SH-SY5Y (cell line): ENCODE measurements around the gene ZNF540.

Source experiments
- GATA2 ChIP-seq: IDR thresholded peaks from 2 replicates; pipeline ENCODE4 v1.6.1; 2011; ENCODE audit warnings: mild to moderate bottlenecking, low read depth, low read length
- GATA3 ChIP-seq: IDR thresholded peaks from 2 replicates; pipeline ENCODE4 v1.6.1; 2011; ENCODE audit warnings: low read depth, mild to moderate bottlenecking, low read length, moderate library complexity

DNA sequence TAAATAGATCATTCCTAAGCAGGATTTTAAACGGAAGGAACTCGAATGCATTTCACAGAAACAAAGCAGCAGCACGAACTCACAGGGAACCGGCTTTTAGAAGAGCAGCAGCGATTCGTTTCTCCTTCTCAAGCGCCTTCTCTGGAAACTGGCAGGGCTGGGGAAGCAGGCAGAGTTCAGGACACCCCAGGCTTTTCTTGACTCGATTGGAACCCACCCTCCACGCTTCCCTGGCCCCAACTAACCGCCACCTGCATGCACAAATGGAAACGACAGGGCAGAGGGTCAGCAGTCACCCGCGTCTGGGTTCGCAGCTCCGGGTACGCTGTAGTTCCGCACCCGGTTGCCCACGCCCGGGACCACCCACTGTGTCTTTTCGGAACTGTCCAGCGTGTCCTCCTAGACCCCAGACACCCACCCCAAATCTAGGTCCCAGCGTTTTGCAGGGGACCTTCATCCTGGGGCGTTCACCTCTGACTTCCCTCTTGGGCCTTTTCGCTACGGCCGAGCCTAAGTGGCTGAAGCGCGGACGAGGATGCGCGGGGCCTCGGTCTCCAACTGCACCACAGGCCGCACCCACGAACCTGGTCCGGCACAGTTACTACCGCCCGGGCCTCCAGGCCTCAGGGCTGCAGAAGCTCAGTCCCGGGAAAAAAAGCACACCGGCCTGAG is 60.1 kb downstream of the ZNF540 start:
- TF ChIP-seq GATA2 = no peak
- TF ChIP-seq GATA3 = no peak
